GM04504 (cell line): Measurements from ENCODE around the gene NDNF.

Source experiments
- DNase-seq: peaks from one replicate; pipeline ENCODE4 v3.0.0-alpha.2; 2012; ENCODE audit warnings: low read depth

Gene NDNF

GRCh38 chr4:121014544-121014943, 57.8 kb downstream of the NDNF start:
- DNase-seq, result no peak

- DNase-seq, result no peak
Observed at GRCh38 chr4:121011780-121012340, 60.5 kb downstream of the NDNF start.

GRCh38 chr4:121011138-121011537, 61.2 kb downstream of the NDNF start:
- no peak for DNase-seq

DNA sequence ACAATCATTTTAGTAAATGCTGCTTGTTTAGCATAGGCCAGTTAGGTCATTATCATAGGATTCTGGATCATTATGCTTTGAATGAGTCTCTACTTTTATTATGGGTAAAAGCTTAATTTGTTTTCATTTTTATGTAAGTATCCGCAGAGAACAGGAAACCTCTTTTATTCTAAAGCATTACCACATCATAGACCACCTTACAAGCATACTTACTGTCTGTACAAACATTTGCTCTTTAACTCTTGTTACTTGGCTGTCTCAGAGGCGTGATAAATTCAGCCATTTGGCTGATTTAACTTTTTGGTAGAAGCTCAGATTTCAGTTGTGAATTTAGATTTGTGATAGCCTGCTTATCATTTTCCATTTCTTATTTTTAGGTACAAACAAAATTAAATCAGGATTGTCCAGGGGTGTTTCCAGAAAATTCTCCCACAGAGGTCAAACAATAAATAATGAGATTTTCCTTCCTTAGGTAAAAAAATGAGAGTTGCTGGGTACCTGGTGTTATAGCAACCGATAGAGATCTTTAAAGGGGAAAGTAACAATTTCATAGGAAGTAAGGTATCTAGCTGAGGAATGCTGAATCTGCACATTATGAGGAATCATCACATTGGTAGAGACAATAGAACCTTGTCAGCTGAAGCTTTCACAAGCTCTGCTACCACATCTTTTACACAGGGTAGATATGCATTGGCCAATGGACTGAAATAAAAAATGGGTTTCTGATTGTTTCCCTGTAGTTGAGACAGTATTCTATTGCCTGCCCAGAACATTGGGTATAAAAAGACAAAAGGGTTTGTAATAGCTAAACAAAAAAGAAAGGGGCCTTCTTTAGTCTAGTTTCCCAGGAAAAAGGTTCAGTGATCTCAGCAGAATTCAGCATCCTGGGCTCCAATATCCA, 62.5 kb downstream of the NDNF start:
- DNase-seq, result no peak

DNA sequence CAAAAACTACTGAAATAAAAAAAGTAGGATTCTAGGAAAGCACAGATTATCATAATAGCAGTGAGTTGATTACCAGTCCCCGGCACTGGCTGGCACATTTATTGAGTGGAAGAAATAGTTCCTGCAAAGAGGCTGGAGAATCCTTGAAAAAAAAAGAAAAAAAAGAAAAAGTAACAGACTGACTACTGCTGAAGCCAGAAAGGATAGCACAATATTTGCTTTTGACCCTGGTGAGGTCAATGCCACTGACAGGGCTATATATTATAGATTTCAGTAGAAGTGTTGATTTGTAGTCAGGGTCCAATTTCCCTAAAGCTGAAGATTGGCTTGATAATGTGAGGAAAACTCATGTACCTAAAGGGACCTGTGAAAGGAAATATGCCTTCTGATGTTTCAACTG, 64.7 kb downstream of the NDNF start:
- no peak for DNase-seq

DNA sequence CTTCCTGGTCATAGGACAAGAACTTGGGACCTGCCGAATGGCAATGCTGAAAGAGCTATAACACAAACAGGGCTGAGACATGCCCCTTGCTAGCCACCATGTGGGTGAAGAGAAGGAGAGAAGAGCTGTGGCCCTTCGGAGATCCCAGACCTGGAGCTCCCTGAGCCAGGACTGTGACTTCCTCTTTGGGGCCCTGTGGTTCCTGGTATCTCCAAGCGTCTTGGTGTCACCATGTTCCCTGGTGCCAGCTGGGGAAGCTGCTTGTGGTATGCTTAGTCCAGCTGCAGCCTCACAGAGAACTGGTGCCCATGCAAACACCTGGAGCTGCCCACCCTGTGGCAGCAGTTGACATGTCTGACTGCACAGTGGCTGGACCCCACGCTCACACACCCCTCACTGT, 68.5 kb downstream of the NDNF start:
- DNase-seq, result no peak

- no peak for DNase-seq
Observed at GRCh38 chr4:120995266-120996010, 76.9 kb downstream of the NDNF start.

- no peak for DNase-seq
Observed at GRCh38 chr4:120994521-120994920, 77.8 kb downstream of the NDNF start.

GRCh38 chr4:120991885-120992284, 80.5 kb downstream of the NDNF start:
- no peak for DNase-seq

DNA sequence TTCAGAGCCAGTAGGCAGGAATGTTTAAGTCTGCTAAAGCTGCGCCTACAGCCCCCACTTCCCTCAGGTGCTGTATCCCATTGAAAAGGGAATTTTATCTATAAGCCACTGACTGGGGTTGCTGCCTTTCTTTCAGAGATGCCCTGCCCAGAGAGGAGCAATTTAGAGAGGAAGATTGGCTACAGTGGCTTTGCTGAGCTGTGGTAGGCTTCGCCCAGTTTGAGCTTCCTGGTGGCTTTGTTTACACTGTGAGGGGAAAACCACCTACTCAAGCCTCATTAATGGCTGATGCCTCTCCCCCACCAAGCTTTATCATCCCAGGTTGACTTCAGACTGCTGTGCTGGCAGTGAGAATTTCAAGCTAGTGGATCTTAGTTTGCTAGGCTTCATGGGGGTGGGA, 82.1 kb downstream of the NDNF start:
- no peak for DNase-seq
